GM12892 (cell line): Measurements from ENCODE around the gene ZNF3.

Experiments
- POLR2A ChIP-seq: IDR thresholded peaks from 2 replicates; pipeline ENCODE4 v1.6.1; 2011; ENCODE audit warnings: low read depth, low read length, control low read depth
- POLR2AphosphoS5 ChIP-seq: IDR thresholded peaks from 2 replicates; pipeline ENCODE4 v1.6.1; 2011; ENCODE audit warnings: low read depth, low read length, control low read depth
- TAF1 ChIP-seq: IDR thresholded peaks from 2 replicates; pipeline ENCODE4 v1.6.1; 2011; ENCODE audit warnings: low read depth, mild to moderate bottlenecking, control low read depth, low read length, borderline replicate concordance

- TF ChIP-seq POLR2A (no peak), TAF1 (no peak), POLR2AphosphoS5 (no peak)
Measured at GRCh38 chr7:100033526-100033925, 48.0 kb downstream of the ZNF3 start.
